ENCODE results near the gene PRR36.

- TF ChIP-seq CTCF (IDR thresholded peaks at IDR 0.05) = no peak
- no peak for TF ChIP-seq POLR2A (IDR thresholded peaks at IDR 0.05)
These were observed 3.2 kb upstream of the PRR36 start for GRCh38 chr19:7877249-7877836.
